Right ventricle myocardium inferior (tissue), 1 donor: Measurements from ENCODE around the gene CCDC191. TPM values are rescaled to one million over a fixed set of nuclear protein-coding genes. Genes with fewer than 3 reads are reported as not detected.

ENCODE experiments used
- ATAC-seq: fragments of 200-7000 bp; cut with Tn5 transposase; one replicate; pipeline ENCODE4 v1.9.1; 2020; ENCODE audit warnings: mild to moderate bottlenecking, moderate library complexity
- DNase-seq: peaks from one replicate; pipeline ENCODE4 v3.0.0; 2021; ENCODE audit errors: missing footprints
- intact Hi-C: fragments of 100-400 bp; cut with DNase I; formaldehyde crosslinking; loops from one replicate; pipeline ENCODE4 v1.11.0; 2022
- long read RNA-seq: library from polyadenylated mRNA; unstranded; transcript quantifications from one replicate; pipeline ENCODE4 v2.0.0, GENCODE V29; 2021
- total RNA-seq: library from RNA; stranded (reverse); fragmentation: NEBNext Ultra II Directional; extraction: Animal tissue kit (Norgen Biotek cat#: 25700); gene quantifications from one replicate; pipeline ENCODE4 v1.2.1, GENCODE V29; 2021
- donor health status: DM: no; HTN: yes; CAD: no; lungs with severe emphysema.

Gene CCDC191, protein sequence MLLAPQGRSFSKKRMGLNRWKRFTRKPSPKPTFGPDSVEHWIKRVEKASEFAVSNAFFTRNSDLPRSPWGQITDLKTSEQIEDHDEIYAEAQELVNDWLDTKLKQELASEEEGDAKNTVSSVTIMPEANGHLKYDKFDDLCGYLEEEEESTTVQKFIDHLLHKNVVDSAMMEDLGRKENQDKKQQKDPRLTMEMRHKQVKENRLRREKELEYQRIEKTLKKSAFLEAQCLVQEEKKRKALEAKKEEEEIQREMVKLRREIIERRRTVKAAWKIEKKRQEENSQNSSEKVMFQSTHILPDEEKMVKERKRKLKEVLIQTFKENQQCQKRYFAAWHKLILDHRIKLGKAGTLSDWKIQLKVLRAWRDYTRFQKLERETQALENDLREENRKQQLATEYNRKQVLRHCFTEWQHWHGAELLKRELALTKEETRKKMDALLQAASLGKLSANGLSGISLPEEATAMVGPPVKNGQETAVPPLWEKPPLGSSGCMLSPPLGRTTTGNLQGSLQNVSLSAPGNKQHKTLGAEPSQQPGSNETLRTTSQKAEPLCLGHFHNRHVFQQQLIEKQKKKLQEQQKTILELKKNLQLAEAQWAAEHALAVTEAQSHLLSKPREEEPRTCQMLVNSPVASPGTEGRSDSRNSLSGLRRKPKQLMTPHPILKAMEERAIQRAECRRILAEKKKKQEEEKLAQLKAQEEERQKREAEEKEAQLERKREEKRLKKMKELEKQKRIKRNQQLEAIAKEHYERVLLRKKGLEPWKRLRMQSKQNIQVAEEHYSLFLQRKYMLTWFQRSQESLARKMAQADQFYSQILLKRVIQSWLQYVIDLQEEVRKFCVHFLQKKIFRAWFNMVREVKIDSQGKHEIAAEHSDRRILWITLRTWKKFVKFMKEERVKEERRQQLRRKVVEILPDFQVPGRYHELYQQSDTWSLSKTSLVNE
- total RNA-seq = 0.78 TPM
- long read RNA-seq = 0 reads

DNA sequence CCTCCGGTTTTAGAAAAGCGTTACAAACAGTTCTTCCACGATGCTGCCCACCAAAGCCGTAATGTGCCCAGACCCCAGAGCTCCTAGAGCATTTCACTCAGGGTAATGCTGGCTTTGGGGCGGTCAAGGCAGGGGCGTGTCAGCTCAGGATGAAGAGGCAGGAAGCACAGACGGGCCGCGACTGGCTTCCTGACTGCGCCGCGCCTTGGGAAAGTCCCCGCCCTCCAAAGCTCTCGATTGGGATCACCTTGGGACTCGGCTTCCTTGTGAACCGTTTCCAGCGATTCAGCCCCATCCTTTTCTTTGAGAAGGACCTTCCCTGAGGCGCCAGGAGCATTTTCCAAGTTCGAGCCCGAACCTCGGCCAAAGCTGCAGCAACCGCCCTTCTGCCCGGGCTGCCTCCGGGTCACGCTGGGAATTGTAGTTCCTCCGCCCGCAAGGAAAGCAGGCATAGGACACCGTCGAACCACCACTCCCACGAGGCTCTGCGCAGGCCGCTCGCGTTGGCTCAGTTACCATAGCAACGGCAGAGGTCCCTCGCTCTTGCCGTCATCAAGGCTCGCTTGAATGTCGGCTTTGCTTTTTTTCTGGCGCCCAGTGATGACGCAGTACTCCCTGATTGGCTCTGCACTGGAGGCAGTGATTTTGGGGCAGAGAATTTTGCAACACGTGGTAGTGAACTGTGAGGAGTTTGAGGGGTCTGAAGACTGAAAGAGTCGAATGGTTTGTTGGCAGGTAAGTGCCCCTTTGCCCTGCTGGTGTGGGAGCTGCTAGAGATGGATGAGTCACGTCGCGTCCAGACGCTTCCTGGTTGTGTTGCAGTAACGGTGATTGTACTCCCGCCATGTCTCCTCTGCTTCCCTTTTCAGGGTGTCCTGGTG, at the start of gene CCDC191, which contains the start of gene QTRT2:
Gene CCDC191, minus strand, starts transcription at position 397 of the 881 bp plus-strand sequence. Its CDS starts 60 bp downstream, at position 337.
Gene QTRT2, plus strand, starts transcription at position 608 of the 881 bp plus-strand sequence. CDS start 8,521 bp downstream, outside the sequence.
- DNase-seq (peak; percentile 98), ATAC-seq (peak; percentile 100)
- intact Hi-C loops = loop anchor here (2.0 to 10.0 kb wide), 3 partner anchors 109 to 310 kb away; partner anchors contain the start of genes ATP6V1A, NAA50 and ZDHHC23

DNA sequence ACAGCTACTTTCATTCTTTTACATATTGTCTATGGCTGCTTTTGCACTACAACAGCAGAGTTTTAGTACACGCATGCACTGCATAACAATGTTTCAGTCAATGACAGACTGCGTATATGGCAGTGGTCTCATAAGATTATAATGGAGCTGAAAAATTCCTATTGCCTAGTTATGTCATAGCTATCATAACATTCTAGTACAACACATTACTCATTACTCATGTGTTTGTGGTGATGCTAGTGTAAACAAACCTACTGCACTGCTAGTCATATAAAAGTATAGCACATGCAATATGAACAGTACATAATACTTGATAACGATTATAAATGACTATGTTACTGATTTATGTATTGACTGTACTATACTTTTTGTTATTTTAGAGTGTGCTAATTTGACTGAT, 48.1 kb upstream of the CCDC191 start:
- DNase-seq (no peak), ATAC-seq (no peak)
- intact Hi-C loops = no loop called here

DNA sequence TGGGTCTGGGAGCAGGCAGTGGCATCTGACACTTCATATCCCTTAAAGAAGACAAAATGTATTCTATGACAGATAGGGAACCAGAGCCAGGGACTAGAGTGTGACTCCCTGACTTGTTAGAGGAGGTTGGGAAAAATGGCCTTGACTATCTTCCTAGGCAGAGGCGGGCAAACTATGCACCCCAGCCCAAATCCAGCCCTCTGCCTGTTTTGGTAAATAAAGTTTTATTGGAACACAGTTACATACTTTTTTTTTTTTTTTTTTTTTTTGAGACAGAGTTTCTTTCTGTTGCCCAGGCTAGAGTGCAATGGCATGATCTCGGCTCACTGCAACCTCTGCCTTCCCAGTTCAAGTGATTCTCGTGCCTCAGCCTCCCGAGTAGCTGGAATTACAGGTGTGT, 47.5 kb upstream of the CCDC191 start:
- no peak for ATAC-seq
- no peak for DNase-seq
- intact Hi-C loops = no loop called here

DNA sequence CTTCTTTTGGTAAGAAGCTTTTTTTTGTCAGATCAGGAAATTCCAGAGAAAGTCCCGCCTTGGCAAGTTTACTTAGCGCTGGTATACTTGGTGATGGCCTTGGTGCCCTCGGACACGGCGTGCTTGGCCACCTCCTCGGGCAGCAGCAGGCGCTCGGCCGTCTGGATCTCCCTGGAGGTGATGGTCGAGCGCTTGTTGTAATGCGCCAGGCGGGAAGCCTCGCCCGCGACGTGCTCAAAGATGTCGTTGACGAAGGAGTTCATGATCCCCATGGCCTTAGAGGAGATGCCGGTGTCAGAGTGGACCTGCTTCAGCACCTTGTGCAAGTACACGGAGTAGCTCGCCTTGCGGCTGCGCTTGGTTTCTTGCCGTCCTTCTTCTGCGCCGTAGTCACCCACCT, 46.9 kb upstream of the CCDC191 start:
- no peak for DNase-seq
- intact Hi-C loops = no loop called here
- no peak for ATAC-seq

DNA sequence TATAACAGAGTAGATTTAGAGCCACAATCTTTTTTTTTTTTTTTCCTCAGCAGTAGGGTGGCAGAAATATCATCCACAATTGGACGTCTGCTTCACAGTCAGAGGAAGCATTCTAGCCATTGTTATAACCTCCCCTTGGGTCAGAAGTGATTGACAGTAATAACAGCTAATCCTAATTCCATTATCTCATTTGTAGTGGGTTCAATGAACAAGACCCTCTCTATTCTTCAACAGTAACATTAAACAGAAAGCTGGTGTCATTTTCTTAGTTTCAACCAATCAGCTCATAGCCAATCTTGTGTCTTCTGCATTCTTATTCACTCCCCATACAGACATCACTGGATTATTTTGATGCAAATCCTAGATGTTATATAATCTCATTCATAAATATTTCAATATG, 44.8 kb upstream of the CCDC191 start:
- ATAC-seq (no peak), DNase-seq (no peak)
- intact Hi-C loops = no loop called here

DNA sequence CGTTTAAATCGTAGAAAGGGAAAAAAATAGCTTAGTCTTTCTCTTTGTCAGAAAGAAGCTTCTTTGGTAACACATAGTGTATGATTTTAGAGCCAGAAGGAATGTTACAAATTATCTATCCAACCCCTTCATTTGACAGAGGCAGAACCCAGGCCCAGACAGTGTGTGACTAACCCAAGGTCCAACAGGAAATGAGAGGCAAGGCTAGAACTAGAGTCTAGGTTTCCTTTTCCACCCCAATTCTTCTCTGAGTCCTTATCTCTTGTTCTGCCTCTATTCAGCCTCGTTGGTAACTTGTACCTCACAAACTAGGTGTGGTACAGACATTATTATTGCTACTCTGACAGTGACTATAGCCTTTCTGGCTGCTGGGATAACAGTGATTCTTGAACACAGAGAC, 39.5 kb upstream of the CCDC191 start:
- no peak for DNase-seq
- intact Hi-C loops = no loop called here
- no peak for ATAC-seq

DNA sequence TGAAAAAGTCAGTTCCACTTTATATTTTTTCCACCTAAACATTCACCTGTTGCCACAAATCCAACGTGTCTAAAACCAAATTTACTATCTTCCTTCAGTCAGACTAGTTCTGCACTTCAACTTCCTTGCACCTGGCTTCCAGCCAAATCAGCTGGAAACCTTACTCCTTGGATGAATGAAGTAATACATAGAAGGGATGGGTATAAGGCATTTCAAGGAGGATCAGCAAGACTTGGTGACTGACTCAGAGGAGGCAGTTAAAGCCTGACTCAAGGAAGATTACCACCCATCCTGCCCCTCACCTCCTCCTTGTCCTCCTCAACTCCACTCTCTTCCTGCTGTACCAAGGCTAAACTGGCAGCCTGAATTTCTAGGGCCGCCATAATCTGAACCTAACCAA, 37.3 kb upstream of the CCDC191 start:
- DNase-seq = no peak
- no peak for ATAC-seq
- intact Hi-C loops = no loop called here

DNA sequence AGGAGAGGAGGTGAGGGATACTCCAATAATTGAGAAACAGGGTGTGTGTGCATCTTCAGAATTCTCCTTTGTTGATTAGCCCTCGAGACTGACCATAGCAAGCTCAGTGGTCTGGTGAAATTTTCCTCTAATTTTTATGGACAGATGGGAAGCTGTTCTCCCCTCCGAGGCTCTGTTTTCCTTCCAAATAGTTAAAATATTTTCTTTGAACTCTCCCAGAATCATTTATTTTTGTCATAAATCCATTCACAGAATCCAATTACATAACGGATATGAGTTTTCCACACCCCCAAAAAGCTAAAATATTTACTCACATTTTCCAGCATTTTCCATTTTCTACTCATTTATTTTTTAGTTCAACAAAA, 36.7 kb upstream of the CCDC191 start:
- no peak for DNase-seq
- intact Hi-C loops = no loop called here
- no peak for ATAC-seq

DNA sequence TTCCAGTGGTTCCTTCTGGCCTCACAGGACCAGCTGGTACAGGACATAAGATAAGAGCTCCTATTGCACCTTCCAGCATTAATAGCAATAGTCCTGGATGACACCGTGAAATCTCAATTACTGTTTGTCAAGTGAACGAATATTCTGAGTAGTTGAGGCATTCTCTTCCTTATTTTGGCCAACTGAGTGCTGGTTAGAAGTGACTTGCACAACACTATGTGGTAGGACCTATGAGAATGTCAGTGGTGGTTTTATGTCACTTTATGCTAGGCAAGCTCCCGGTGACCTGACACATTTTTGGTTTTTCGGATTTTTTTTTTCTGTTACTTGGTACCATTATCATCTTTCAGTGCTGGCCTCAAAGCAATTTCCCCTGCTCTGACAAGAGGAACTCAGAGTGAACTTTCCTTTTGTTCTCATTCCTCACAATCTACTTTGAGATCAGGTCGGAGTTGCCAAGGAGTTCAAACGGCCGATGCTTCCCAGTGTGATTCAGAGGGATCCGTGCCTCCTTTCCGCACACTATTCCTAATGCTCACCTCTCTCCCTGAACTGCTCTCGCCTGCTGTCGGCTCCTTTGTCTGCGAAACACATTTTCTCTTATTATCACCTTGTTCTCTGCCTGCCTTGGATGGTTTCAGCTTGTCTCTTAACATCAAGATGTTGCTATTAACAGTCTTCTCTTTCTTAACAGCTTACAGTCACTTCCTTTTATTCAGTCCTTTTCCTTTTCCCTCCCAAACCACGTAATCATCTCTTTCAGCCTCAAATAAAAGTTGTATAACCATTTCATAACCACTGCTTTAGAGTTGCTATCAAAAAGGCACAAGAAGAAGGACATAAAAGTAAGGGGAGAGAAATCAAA, 36.1 kb upstream of the CCDC191 start:
- intact Hi-C loops = no loop called here
- DNase-seq = no peak

DNA sequence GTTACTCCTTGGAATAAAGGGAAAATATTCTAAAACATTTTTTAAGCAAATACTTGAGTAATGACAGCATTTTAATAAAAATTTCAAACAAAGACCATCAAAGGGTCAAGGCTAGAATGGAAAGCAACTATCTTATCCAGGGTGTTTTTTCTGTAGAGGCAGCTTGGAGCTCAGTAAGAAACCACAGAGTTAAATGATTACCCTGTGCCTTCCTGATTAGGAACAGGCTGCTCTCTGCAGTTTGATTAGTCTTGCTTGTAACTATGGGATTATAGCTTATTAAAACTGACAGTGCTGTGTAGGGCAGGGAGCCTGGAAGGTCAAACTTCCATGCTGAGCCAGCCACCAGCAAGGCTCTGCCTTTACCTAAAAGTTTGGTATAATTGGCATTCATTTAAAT, 33.3 kb upstream of the CCDC191 start:
- intact Hi-C loops = no loop called here
- ATAC-seq = no peak

More for the DNA sequence above, 36.1 kb upstream of the CCDC191 start:
- no peak for ATAC-seq

DNA sequence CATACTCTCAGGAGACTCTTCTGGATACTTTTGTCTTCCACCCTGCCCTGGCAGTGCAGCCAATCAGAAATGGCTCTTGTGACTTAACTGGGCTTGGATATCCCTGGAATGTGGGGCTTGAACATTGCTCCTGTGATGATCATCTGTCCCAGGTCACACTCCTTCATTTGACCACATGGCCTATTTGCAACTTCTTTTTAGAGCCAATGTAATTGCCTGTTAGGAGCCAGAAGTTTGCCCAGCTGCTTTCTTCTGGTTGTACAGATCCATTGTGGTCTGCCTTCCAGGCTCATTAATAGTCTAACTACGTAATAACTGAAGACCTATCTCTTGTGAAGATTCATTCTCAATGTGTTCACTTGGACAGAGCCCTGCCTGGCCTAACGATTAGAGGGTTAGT, 30.0 kb upstream of the CCDC191 start:
- ATAC-seq = no peak
- DNase-seq = no peak
- intact Hi-C loops = no loop called here

More for the DNA sequence above, 33.3 kb upstream of the CCDC191 start:
- no peak for DNase-seq

DNA sequence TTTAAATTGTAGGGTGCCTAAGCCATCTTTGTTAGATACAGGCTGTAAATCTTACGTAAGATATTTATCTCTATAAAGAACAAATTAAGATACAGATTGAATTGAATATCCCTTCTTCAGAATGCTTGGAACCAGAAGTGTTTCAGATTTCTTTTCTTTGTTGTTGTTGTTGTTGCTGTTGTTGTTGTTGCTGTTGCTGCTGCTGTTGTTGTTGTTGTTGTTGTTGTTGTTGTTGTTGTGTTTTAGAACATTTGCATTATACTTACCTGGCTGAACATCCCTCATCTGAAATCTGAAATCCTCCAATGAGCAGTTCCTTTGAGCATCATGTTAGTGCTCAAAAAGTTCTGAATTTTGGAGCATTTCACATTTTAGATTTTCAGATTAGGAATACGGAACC, 26.8 kb upstream of the CCDC191 start:
- intact Hi-C loops = no loop called here
- DNase-seq = no peak
- no peak for ATAC-seq

DNA sequence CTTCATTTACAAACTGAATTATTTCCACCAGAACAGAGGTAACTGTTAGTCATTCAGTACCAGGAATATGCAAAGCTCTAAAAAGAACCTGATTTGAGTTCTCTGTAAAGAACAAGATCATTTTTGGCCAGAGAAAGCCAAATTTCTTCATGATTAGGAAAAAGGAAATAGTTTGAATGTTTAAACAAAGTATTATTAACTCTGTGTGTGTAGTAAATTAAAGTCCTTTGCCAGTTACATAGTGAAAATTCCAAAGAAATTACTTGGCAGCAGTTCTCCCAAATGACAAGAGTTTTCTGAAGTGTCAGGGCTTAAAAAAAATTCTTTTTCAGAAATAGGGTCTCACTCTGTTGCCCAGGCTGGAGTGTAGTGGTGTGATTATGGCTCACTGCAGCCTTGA, 24.7 kb upstream of the CCDC191 start:
- DNase-seq (no peak), ATAC-seq (no peak)
- intact Hi-C loops = no loop called here

DNA sequence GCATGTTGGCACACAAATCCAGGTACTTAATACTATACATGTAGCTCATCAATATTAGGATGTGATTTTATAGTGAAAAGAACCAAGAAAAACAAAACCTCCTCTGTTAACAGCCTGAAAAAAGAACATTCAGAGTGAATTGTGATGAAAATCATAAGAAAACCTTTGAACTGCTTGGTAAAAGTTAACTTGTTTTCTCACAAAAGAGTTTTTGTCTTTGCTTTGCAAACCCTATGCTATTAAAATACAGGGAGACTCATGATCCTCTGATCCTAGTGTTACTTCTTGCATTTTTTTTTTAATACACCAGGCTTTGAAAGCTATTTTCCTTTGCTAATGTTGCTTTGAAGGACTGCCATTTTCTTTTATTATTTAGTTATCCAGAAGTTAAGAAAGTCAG, 23.9 kb upstream of the CCDC191 start:
- no peak for DNase-seq

DNA sequence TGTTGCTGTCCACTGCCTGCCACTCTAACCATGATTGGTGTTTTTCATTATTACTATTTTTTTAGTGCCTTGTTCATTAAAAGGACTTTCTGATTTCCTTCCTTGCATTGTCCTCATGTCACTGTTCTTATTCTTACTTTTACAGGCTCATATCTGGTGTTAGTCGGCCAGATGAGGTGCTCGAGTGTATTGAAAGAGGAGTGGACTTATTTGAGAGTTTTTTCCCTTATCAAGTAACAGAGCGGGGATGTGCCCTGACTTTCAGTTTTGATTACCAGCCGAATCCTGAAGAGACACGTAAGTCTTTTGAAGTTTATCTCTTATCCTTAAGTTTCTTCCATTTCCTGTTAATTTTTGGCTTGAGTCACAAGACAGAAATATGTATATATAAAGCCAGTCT, 23.4 kb upstream of the CCDC191 start:
- ATAC-seq (no peak), DNase-seq (no peak)
- intact Hi-C loops = no loop called here

More for the DNA sequence above, 23.9 kb upstream of the CCDC191 start:
- intact Hi-C loops = no loop called here
- ATAC-seq = no peak

DNA sequence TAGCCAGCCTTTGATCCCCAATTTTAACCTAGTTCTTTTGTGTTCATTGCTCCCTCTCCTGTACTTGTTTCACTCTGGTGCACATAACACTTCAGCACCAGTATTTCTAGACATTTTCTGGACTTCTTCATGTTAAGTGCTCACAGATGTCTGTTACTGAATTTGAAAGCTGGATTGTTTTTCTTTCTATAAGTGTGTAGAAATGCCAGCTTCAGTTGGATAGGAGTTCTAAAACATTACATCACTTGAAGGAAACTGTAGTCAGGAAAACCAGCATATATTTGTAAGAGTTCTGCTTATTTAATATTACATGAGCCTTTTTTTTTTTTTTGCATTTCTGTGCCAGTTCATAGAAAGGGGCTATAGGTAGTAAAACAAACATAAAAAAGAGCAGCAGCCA, 21.8 kb upstream of the CCDC191 start:
- no peak for DNase-seq
- intact Hi-C loops = no loop called here
- ATAC-seq = no peak

DNA sequence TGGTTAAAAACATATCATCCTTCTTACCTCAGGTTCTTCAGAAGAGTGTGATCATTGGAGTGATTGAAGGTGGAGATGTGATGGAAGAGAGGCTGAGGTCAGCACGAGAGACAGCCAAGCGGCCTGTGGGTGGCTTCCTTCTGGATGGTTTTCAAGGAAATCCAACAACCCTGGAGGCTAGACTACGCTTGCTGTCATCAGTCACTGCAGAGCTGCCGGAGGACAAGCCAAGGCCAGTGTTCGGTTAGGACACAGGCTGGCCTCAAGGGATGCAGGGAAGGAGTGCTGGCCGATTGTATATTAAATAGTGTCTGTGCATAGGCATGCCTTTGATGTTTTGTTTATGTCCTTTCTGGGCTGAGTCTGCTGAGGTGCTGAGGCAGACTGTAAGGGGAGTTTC, 20.4 kb upstream of the CCDC191 start:
- ATAC-seq (no peak), DNase-seq (no peak)
- intact Hi-C loops = no loop called here

DNA sequence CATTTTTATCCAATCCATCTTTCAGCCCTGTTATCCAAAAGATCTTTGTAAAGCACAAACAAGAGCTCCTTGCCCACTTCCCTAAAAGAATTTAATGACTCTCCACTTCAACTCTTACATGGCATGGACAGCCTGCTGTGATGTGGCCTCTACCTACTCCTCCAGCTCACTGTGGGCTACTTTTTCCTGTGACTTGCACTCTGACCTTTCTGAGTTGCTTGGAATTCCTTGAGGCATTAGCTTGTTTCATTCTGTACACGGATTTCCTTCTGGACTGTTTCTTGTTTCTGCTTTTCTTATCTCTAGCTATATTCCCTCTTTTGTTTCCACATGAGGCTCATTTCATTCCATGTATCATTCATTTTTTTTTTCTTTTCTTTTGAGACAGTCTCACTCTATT, 15.5 kb upstream of the CCDC191 start:
- intact Hi-C loops = no loop called here
- ATAC-seq = no peak

More for the DNA sequence above, 15.5 kb upstream of the CCDC191 start:
- DNase-seq = no peak
